Right atrium auricular region (tissue), 2 donors: ENCODE data around the gene MAP4. TPM values are rescaled to one million over a fixed set of nuclear protein-coding genes. Genes with fewer than 3 reads are reported as not detected.
"Not testable (repeated sequence)": the region's sequence is repeated elsewhere in the genome, so short reads cannot be mapped to it uniquely, and the experiment has no call there.

Source experiments
- DNase-seq: peaks from one replicate; pipeline ENCODE4 v3.0.0-alpha.2; 2019; ENCODE audit warnings: low spot score
- H3K27ac ChIP-seq, 2 donors: fragments of 200-600 bp; sonication (generic); 1 replicate in 1 of 2; 2 replicates in 1 of 2; pipeline ENCODE4 v1.5.1; 2016 to 2019
- H3K27me3 ChIP-seq, 2 donors: fragments of 200-600 bp; sonication (generic); one replicate each; pipeline versions ENCODE4 v1.5.1 to v1.6.0; 2017 to 2019
- H3K36me3 ChIP-seq: fragments of 200-600 bp; sonication (generic); one replicate; pipeline ENCODE4 v1.5.1; 2016
- H3K4me1 ChIP-seq, 2 donors: fragments of 200-600 bp; sonication (generic); one replicate each; pipeline versions ENCODE4 v1.5.1 to v1.6.0; 2017 to 2019
- H3K4me3 ChIP-seq, 2 donors: fragments of 200-600 bp; sonication (generic); 1 replicate in 1 of 2; 2 replicates in 1 of 2; pipeline ENCODE4 v1.5.1; 2017 to 2019; ENCODE audit warnings: mild to moderate bottlenecking in 1 of 2, moderate library complexity in 1 of 2
- H3K9me3 ChIP-seq, 2 donors: fragments of 200-600 bp; sonication (generic); one replicate each; pipeline ENCODE4 v1.5.1; 2019
- total RNA-seq, 2 donors: library from RNA; depleted of rRNA; stranded (reverse); fragments of >200 nt; gene quantifications; one replicate each; pipeline ENCODE4 v1.1.0, GENCODE V29; 2016
- TF ChIP-seq, protein P1 (sequence below), 2 donors: fragments of 200-600 bp; sonication (generic); IDR thresholded peaks; one replicate each; pipeline ENCODE4 v1.5.1; 2019; ENCODE audit warnings: antibody characterized with exemption in 2 of 2

The MAP4 gene, protein sequence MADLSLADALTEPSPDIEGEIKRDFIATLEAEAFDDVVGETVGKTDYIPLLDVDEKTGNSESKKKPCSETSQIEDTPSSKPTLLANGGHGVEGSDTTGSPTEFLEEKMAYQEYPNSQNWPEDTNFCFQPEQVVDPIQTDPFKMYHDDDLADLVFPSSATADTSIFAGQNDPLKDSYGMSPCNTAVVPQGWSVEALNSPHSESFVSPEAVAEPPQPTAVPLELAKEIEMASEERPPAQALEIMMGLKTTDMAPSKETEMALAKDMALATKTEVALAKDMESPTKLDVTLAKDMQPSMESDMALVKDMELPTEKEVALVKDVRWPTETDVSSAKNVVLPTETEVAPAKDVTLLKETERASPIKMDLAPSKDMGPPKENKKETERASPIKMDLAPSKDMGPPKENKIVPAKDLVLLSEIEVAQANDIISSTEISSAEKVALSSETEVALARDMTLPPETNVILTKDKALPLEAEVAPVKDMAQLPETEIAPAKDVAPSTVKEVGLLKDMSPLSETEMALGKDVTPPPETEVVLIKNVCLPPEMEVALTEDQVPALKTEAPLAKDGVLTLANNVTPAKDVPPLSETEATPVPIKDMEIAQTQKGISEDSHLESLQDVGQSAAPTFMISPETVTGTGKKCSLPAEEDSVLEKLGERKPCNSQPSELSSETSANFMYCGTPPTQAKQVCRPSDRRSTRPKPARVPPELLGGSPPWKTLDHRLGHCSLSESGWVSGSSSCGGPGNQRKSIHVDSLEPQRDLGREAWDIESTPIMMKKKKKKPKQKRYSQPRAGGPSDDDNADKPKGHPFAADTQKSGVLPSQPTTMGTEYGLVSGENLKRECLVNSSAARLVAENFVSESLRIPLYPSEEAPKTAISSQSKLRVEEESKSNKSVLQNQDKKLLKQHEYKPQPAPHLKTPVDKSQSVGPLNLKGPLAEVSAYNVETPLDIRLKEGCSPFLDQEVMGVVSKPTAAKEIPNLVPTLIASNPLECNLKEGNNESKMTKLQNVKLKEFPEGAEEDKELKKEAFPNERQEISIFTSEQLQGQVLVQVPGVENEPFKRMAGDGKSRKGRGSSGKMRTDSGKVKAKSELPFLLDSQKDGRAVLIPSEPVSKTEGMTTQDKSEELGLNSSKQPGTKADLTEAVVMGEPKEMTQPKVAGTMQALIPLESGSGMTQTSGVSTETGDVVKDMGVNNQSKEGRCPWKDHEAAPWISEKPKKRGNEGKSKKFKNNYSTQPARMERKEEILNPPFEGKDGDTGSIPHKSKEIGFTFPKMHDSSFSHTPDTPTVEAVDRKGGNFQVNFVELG (N-terminal part only)
- total RNA-seq: 100 to 1,000 TPM; 428 to 552 TPM

DNA sequence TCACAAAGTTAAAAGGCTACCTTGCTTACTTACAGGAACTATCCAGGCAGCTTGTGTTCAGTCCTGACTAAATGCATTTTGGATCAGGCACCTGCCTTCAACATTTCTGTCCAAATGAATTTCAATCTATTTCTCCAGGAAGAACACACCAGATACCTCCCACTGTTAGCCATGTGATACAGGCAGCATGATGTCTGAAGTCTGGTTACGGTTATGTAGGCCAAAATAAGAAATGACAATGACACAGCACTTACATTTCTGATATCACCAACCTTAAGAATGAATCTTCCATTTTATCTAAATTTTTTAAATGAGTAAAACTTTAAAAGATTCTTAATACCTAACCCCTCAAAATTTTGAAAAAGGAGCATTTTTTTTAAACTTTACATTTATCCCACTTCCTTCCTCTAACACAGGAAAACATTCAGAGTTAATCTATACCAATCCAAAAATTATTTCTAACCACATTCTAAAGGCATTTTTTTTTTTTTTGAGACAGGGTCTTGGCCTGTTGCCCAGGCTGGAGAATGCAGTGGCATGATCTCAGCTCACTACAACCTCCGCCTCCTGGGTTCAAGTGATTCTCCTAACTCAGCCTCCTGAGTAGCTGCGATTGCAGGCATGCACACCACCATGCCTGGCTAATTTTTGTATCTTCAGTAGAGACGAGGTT, at the start of gene MAP4:
Gene MAP4 (minus strand): TSS at position 116 of the 673 bp plus-strand sequence. CDS start 17,556 bp downstream, outside the sequence.
- Histone ChIP-seq H3K4me1 (peaks cover 0 to 78% of the 10 kb centered on the region in 2 donors), H3K9me3 (no peaks in the 10 kb centered on the region), H3K27me3 (no peaks in the 10 kb centered on the region), H3K4me3 (peak within 1 kb of the TSS; percentile 27 to 32), H3K36me3 (no peaks in the 10 kb centered on the region), H3K27ac (peak within 1 kb of the TSS; percentile 65 to 85)
- TF ChIP-seq, protein P1, sequence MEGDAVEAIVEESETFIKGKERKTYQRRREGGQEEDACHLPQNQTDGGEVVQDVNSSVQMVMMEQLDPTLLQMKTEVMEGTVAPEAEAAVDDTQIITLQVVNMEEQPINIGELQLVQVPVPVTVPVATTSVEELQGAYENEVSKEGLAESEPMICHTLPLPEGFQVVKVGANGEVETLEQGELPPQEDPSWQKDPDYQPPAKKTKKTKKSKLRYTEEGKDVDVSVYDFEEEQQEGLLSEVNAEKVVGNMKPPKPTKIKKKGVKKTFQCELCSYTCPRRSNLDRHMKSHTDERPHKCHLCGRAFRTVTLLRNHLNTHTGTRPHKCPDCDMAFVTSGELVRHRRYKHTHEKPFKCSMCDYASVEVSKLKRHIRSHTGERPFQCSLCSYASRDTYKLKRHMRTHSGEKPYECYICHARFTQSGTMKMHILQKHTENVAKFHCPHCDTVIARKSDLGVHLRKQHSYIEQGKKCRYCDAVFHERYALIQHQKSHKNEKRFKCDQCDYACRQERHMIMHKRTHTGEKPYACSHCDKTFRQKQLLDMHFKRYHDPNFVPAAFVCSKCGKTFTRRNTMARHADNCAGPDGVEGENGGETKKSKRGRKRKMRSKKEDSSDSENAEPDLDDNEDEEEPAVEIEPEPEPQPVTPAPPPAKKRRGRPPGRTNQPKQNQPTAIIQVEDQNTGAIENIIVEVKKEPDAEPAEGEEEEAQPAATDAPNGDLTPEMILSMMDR (IDR thresholded peaks at IDR 0.05): no peak
- DNase-seq: no peak

DNA sequence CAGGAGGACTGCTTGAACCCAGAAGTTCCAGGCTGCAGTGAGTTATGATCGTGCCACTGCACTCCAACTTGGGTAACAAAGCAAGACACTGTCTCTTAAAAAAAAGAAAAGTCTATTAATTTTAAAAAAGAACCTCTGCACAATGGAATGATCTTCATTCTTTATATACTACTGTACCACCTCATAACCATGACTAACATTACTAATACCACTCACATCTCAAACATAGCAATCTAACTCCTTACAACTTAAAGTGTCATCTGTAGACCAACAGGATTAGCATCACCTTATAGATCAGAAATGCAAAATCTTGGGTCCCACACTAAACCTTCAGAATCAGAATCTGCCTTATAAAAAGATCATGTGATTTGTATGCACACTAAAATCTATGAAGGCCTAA, 48.8 kb upstream of the MAP4 start:
- H3K27me3 ChIP-seq: no peaks in the 10 kb centered on the region
- no peaks in the 10 kb centered on the region for H3K9me3 ChIP-seq
- H3K27ac ChIP-seq: no peak overlapping the region
- H3K4me1 ChIP-seq: peaks cover 0 to 42% of the 10 kb centered on the region in 2 donors
- TF ChIP-seq, protein P1 (IDR thresholded peaks at IDR 0.05): no peak
- no peak overlapping the region for H3K4me3 ChIP-seq
- no peaks in the 10 kb centered on the region for H3K36me3 ChIP-seq
- DNase-seq: no peak

DNA sequence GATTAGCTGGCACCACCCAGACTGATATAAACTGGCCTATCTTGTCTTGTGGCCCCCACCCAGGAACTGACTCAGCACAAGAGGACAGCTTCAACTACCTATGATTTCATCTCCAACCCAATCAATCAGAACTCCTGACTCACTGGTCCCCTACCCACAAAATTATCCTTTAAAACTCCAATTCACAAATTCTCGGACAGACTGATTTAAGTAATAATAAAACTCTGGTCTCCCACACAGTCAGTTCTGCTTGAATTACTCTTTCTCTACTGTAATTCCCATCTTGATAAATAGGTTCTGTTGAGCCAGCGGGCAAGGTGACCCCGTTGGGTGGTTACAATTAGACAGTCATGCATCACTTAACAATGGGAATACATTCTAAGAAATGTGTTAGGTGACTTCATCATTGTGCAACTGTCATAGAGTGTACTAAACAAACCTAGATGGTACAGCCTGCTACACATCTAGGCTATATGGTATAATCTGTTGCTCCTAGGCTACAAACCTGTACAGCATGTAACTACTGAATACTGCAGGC, 48.1 kb upstream of the MAP4 start:
- no peaks in the 10 kb centered on the region for H3K9me3 ChIP-seq
- no peak for DNase-seq
- no peak overlapping the region for H3K27ac ChIP-seq
- no peaks in the 10 kb centered on the region for H3K36me3 ChIP-seq
- no peak overlapping the region for H3K4me3 ChIP-seq
- peaks cover 0 to 40% of the 10 kb centered on the region in 2 donors for H3K4me1 ChIP-seq
- TF ChIP-seq, protein P1 (IDR thresholded peaks at IDR 0.05): no peak
- no peaks in the 10 kb centered on the region for H3K27me3 ChIP-seq

DNA sequence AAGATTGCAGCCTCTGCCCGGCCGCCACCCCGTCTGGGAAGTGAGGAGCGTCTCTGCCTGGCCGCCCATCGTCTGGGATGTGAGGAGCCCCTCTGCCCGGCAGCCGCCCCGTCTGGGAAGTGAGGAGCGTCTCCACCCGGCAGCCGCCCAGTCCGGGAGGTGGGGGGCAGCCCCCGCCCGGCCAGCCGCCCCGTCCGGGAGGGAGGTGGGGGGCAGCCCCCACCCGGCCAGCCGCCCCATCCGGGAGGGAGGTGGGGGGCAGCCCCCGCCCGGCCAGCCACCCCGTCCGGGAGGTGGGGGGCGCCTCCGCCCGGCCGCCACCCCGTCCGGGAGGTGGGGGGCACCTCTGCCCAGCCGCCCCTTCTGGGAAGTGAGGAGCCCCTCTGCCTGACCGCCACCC, 45.4 kb upstream of the MAP4 start:
- H3K4me3 ChIP-seq, H3K27me3 ChIP-seq, H3K27ac ChIP-seq, H3K36me3 ChIP-seq, DNase-seq, H3K9me3 ChIP-seq: not testable (repeated sequence)
- peaks cover 0 to 42% of the 10 kb centered on the region in 2 donors for H3K4me1 ChIP-seq

DNA sequence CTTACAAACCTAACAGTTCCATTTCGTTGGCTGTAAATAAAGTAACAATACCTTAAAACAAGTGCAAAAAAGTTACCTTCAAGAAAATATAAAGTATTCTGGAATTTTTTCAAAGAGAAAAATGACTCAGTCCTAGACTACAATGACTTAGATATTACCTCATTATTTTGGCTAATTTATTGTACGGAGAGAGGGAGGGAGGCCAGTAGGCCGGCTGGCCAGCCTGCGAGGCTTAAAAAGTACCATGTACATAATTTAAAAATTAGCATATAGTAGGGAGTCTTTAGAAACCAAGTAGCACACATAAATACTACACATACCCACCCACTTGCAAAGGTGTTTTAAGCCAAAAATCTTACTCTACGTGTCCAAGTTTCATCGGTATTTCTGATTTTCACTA, 41.9 kb upstream of the MAP4 start:
- Histone ChIP-seq H3K36me3 (no peaks in the 10 kb centered on the region), H3K27me3 (no peaks in the 10 kb centered on the region), H3K27ac (peak overlapping the region in 1 of 2 donors; percentile 55), H3K4me3 (no peak overlapping the region), H3K4me1 (peaks cover 0 to 19% of the 10 kb centered on the region in 2 donors), H3K9me3 (no peaks in the 10 kb centered on the region)
- DNase-seq: no peak
- TF ChIP-seq, protein P1 (IDR thresholded peaks at IDR 0.05): no peak
